T-cell (primary cell): ENCODE measurements around the gene SPATC1L. TPM values are rescaled to one million over a fixed set of nuclear protein-coding genes. Genes with fewer than 3 reads are reported as not detected.

Source experiments
- ATAC-seq, 4 experiments: fragments of 200-7000 bp in 3 of 4; fragments of 150-1000 bp in 1 of 4; cut with Tn5 transposase; replicated peaks in 1 of 4; 1 replicate in 3 of 4; 2 replicates in 1 of 4; pipeline ENCODE4 v1.10.0; 2021; ENCODE audit warnings: moderate library complexity in 3 of 4, mild to moderate bottlenecking in 2 of 4, moderate number of reproducible peaks in 1 of 4
- CTCF ChIA-PET, 2 donors: fragments of 300-600 bp; sonication (Branson Sonifier 250); formaldehyde crosslinking; loops; one replicate each; lab custom pipeline; 2022; ENCODE audit warnings: antibody characterized with exemption in 2 of 2; lab: Charles Lee
- POLR2A ChIA-PET, 2 donors: fragments of 300-600 bp; sonication (Branson Sonifier 250); formaldehyde crosslinking; loops; one replicate each; lab custom pipeline; 2022; ENCODE audit warnings: antibody characterized with exemption in 2 of 2; lab: Charles Lee
- DNase-seq, 35 experiments: peaks; one replicate each; pipeline versions ENCODE4 v3.0.0 to v3.0.0-alpha.2; 2013 to 2023
- H3K27ac ChIP-seq: one replicate; pipeline ENCODE4 v1.5.1; 2013; ENCODE audit warnings: low read length
- H3K27me3 ChIP-seq, 2 experiments: replicated peaks in 1 of 2; 1 replicate in 1 of 2; 2 replicates in 1 of 2; pipeline versions ENCODE4 v1.6.1 to v1.7.0; 2013; ENCODE audit warnings: low read length in 1 of 2, mixed read lengths in 1 of 2; ENCODE audit not compliant: control insufficient read depth in 2 of 2, insufficient read depth in 2 of 2; ENCODE audit errors: extremely low read depth in 1 of 2
- H3K36me3 ChIP-seq, 2 donors: 1 replicate in 1 of 2; 2 replicates in 1 of 2; pipeline versions ENCODE4 v1.6.1 to v1.7.0; 2013; ENCODE audit warnings: low read length in 1 of 2; ENCODE audit not compliant: control insufficient read depth in 2 of 2, insufficient read depth in 1 of 2; ENCODE audit errors: extremely low read depth in 1 of 2
- H3K4me1 ChIP-seq, 2 experiments: 1 replicate in 1 of 2; 2 replicates in 1 of 2; pipeline versions ENCODE4 v1.6.1 to v1.7.0; 2013; ENCODE audit warnings: low read length in 2 of 2, mixed read lengths in 1 of 2; ENCODE audit not compliant: insufficient read depth in 2 of 2, control insufficient read depth in 1 of 2; ENCODE audit errors: extremely low read depth in 1 of 2
- H3K4me3 ChIP-seq, 2 donors: 1 replicate in 1 of 2; 2 replicates in 1 of 2; pipeline versions ENCODE4 v1.5.1 to v1.7.0; 2013; ENCODE audit warnings: mild to moderate bottlenecking in 2 of 2, low read length in 1 of 2, moderate library complexity in 1 of 2; ENCODE audit not compliant: control insufficient read depth in 1 of 2; ENCODE audit errors: extremely low read depth in 1 of 2
- H3K9me3 ChIP-seq: 2 replicates; pipeline ENCODE4 v1.7.0; 2013
- H3K27ac Mint-ChIP-seq, 2 donors: one replicate each; pipeline ENCODE4 v1.8.0; 2020 to 2021; ENCODE audit warnings: mild to moderate bottlenecking in 2 of 2, mixed read lengths in 2 of 2
- H3K27me3 Mint-ChIP-seq, 2 donors: one replicate each; pipeline ENCODE4 v1.8.0; 2021 to 2022; ENCODE audit warnings: mixed read lengths in 2 of 2
- H3K36me3 Mint-ChIP-seq: one replicate; pipeline ENCODE4 v1.8.0; 2021; ENCODE audit warnings: mixed read lengths
- H3K4me1 Mint-ChIP-seq, 3 donors: one replicate each; pipeline ENCODE4 v1.8.0; 2020 to 2022; ENCODE audit warnings: mixed read lengths in 3 of 3, mild to moderate bottlenecking in 1 of 3
- H3K4me3 Mint-ChIP-seq, 3 donors: one replicate each; pipeline ENCODE4 v1.8.0; 2020 to 2022; ENCODE audit warnings: mild to moderate bottlenecking in 3 of 3, mixed read lengths in 3 of 3, moderate library complexity in 3 of 3
- H3K9me3 Mint-ChIP-seq, 3 donors: one replicate each; pipeline ENCODE4 v1.8.0; 2020 to 2022; ENCODE audit warnings: mixed read lengths in 3 of 3
- WGBS: methylation state at CpG from one replicate; pipeline ENCODE4 v1.1.5; 2013; ENCODE audit warnings: missing lambda C conversion rate; ENCODE audit not compliant: insufficient coverage; 5-methylcytosine and 5-hydroxymethylcytosine counted together
- total RNA-seq, 35 experiments: library from RNA in 6 of 35; stranded (reverse) in 6 of 35; fragments of 120-200 nt in 1 of 35; gene quantifications; one replicate each; pipeline versions ENCODE4 v1.2.1 to v1.2.4 and lab custom pipeline; 2013 to 2026

SPATC1L gene
- total RNA-seq, 5 donors from 2014 or later (not counting 1 experiment from before 2014, with no cell fraction given): 1.4 to 22.8 (median 12.5) TPM

DNA sequence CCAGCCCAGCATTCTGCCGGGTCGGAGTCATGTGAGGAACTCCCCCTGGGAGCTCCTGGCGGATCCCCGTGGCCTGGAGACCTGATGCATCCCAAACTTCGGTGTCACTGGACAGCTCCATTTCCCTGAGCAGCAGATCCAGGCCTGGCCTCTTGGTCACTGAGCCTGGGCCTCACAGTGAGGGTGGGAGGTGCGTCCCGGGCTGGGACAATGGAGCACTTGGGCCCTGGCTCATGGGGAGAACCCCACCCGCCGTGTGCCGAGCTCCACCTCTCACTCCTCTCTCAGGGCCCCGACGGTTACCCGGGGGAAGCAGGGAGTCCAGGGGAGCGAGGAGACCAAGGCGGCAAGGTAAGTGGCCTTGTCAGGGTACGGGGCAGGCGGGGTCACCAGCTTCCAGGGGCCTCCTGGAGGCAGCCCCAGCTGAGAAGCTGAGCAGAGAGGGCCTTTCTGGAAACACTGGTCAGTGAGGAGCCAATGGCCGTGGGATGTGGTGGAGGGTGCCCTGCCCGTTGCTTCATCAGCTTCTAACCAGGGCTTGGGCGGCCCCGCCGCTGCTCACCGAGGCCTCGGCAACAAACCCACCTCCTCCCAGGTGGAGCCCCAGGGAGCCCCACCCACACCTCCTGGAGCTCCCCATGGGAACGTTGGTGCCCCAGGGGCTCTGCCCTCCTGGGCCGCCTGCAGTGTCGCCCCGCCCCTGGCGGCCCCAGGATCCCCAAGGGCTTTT lies 66.5 kb downstream of the SPATC1L start:
- H3K27ac Mint-ChIP-seq: no peak overlapping the region
- Histone ChIP-seq H3K4me3 (no peak overlapping the region), H3K9me3 (no peaks in the 10 kb centered on the region), H3K27me3 (peaks cover 0 to 6% of the 10 kb centered on the region in 2 experiments), H3K4me1 (no peaks in the 10 kb centered on the region), H3K36me3 (peaks cover 7 to 8% of the 10 kb centered on the region in 2 donors), H3K27ac (no peak overlapping the region)
- WGBS: 76% methylated on average over 20 of the region's 29 CpGs
- ATAC-seq: no peak
- peaks cover 4% of the 10 kb centered on the region for H3K36me3 Mint-ChIP-seq
- CTCF ChIA-PET: no interaction called here
- no peaks in the 10 kb centered on the region for H3K4me1 Mint-ChIP-seq
- H3K9me3 Mint-ChIP-seq: no peaks in the 10 kb centered on the region
- no peak overlapping the region for H3K4me3 Mint-ChIP-seq
- POLR2A ChIA-PET: no interaction called here
- no peaks in the 10 kb centered on the region for H3K27me3 Mint-ChIP-seq
- DNase-seq: peak in 2 of 35 experiments; percentile 3

DNA sequence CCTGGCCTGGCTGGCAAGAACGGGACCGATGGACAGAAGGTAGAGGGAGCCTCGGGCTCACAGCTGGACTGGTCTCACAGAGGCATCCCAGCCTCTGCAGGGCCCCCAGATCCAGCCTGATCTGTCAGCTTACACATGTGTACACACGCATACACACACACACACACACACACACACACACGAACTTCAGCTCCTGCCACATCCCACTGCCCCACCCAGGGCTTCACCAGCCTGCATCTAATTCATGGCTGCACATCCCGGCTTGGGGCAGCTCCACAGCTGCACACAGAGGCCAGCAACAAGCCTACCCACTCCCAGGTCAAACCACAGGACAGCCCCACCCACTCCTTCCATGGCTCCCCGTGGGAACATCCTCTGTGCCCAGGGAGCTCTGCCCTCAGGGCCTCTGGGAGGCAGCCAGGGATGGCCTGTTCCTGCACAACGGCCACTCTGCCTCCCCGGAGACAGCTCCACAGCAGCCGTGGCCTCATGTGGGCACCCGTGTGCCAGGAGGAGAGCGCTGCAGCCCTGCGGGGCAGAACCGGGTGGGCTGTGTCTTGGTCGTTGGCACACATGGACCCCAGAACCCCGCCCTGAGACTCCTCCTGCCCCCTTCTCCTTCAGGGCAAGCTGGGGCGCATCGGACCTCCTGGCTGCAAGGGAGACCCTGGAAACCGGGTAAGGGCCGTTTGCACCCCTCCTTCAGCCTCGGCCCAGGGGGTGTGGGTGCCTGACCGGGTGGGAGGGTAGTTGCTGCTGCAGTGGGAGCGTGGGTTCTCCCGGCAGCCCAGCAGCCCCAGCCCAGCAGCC lies 67.3 kb downstream of the SPATC1L start:
- ATAC-seq: no peak
- peaks cover 3 to 7% of the 10 kb centered on the region in 2 donors for H3K36me3 ChIP-seq
- CTCF ChIA-PET: no interaction called here

DNA sequence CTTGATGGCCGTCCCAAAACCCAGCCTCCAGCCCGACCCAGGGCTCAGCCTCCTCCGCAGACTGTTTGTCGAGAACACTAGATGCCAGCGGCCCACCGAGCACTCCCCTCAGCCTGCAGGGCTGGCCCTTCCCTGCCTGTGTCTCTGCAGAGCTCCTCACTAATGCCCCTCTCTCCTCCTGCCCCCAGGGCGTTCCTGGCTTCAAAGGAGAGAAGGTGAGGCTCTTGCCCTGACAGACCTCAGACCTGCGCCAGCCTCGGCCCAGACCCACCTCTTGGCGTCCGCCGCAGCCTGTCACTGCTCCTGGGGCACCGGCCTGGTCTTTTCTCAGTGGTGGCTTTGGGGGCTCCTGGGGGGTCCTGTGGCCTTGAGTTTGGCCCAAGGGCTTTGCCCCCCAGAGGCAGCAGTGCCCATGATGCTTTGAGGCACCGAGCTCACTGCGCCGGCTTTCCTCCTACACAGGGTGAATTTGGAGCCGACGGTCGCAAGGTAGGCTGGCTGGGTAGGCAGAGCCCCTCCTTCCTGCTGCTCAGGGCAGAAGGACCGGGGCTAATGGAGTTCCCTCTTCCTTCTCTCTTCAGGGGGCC lies 68.0 kb downstream of the SPATC1L start:
- Histone ChIP-seq H3K27ac (no peak overlapping the region), H3K9me3 (no peaks in the 10 kb centered on the region), H3K4me3 (no peak overlapping the region), H3K27me3 (peaks cover 0 to 6% of the 10 kb centered on the region in 2 experiments), H3K4me1 (no peaks in the 10 kb centered on the region), H3K36me3 (peaks cover 3 to 7% of the 10 kb centered on the region in 2 donors)
- H3K4me3 Mint-ChIP-seq: no peak overlapping the region
- peaks cover 4% of the 10 kb centered on the region for H3K36me3 Mint-ChIP-seq
- no peaks in the 10 kb centered on the region for H3K27me3 Mint-ChIP-seq
- no peaks in the 10 kb centered on the region for H3K4me1 Mint-ChIP-seq
- 92% methylated on average over 15 of the region's 20 CpGs for WGBS
- CTCF ChIA-PET: no interaction called here
- H3K9me3 Mint-ChIP-seq: no peaks in the 10 kb centered on the region
- POLR2A ChIA-PET: no interaction called here
- peak in 1 of 35 experiments; percentile 2 for DNase-seq
- no peak overlapping the region for H3K27ac Mint-ChIP-seq
- ATAC-seq: no peak

More for the DNA sequence above, 67.3 kb downstream of the SPATC1L start:
- no peaks in the 10 kb centered on the region for H3K27me3 Mint-ChIP-seq
- H3K9me3 ChIP-seq: no peaks in the 10 kb centered on the region
- DNase-seq: peak in 2 of 35 experiments; percentile 1 to 2
- no peak overlapping the region for H3K4me3 Mint-ChIP-seq
- no peak overlapping the region for H3K27ac ChIP-seq
- no peak overlapping the region for H3K27ac Mint-ChIP-seq
- H3K9me3 Mint-ChIP-seq: no peaks in the 10 kb centered on the region
- POLR2A ChIA-PET: no interaction called here
- H3K4me1 Mint-ChIP-seq: no peaks in the 10 kb centered on the region
- 78% methylated on average over 15 of the region's 24 CpGs for WGBS
- H3K36me3 Mint-ChIP-seq: peaks cover 4% of the 10 kb centered on the region
- H3K4me3 ChIP-seq: no peak overlapping the region
- H3K27me3 ChIP-seq: peaks cover 0 to 6% of the 10 kb centered on the region in 2 experiments
- H3K4me1 ChIP-seq: no peaks in the 10 kb centered on the region

DNA sequence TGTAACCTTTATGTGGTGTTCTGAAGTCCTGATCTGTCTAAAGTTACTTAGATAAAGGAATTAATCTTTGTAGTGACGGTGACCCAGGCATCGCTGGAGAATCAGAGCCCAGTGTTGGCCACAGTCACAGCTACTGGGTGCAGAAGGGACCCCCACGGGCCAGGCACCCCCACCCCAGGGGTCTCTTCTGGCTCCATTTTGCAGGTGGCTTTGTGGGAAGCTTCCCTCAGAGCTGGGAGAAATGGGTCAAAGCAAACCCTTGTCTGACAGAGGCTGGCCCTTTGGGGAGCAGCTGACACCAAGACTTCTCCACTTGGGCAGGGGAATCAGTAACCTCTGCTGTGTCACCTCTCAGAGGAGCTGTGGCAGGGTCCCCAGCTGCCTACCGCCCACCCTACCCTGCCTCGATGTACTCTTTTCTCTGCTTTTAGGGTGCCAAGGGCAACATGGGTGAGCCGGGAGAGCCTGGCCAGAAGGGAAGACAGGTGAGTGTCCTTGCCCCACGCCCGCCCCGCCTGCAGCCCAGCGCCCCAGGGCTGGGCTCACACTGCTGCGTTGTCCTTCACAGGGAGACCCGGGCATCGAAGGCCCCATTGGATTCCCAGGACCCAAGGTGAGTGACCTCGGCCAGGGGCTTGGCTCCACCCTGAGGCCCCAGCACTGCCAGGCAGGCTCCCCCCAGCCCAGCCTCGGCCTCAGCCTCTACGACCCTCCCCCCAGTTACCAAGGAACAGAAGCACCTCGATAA lies 68.6 kb downstream of the SPATC1L start:
- Histone ChIP-seq H3K4me1 (no peaks in the 10 kb centered on the region), H3K4me3 (no peak overlapping the region), H3K9me3 (no peaks in the 10 kb centered on the region), H3K27me3 (peaks cover 0 to 11% of the 10 kb centered on the region in 2 experiments), H3K27ac (no peak overlapping the region), H3K36me3 (peaks cover 3 to 7% of the 10 kb centered on the region in 2 donors)
- H3K27me3 Mint-ChIP-seq: no peaks in the 10 kb centered on the region
- ChIA-PET CTCF (interaction anchor here in 1 of 2 donors (0.6 kb wide), 1 partner anchor 8 kb away, joined by 3 read pairs; no protein-coding TSS in a partner anchor), POLR2A (no interaction called here)
- no peak for ATAC-seq
- H3K9me3 Mint-ChIP-seq: no peaks in the 10 kb centered on the region
- peak in 2 of 35 experiments; percentile 0 to 4 for DNase-seq
- H3K27ac Mint-ChIP-seq: no peak overlapping the region
- no peak overlapping the region for H3K4me3 Mint-ChIP-seq
- peaks cover 4% of the 10 kb centered on the region for H3K36me3 Mint-ChIP-seq
- no peaks in the 10 kb centered on the region for H3K4me1 Mint-ChIP-seq
- 89% methylated on average over 14 of the region's 17 CpGs for WGBS

- ChIA-PET CTCF (no interaction called here), POLR2A (no interaction called here)
- peaks cover 3 to 7% of the 10 kb centered on the region in 2 donors for H3K36me3 ChIP-seq
- no peak overlapping the region for H3K27ac ChIP-seq
- H3K9me3 Mint-ChIP-seq: no peaks in the 10 kb centered on the region
- WGBS: 58% methylated on average over 2 of the region's 4 CpGs
- H3K4me3 Mint-ChIP-seq: no peak overlapping the region
- no peak overlapping the region for H3K4me3 ChIP-seq
- H3K27me3 ChIP-seq: peaks cover 0 to 11% of the 10 kb centered on the region in 2 experiments
- H3K27me3 Mint-ChIP-seq: no peaks in the 10 kb centered on the region
- DNase-seq (peak in 1 of 35 experiments; percentile 2), ATAC-seq (no peak)
- no peaks in the 10 kb centered on the region for H3K9me3 ChIP-seq
- no peak overlapping the region for H3K27ac Mint-ChIP-seq
- H3K4me1 Mint-ChIP-seq: no peaks in the 10 kb centered on the region
- peaks cover 4% of the 10 kb centered on the region for H3K36me3 Mint-ChIP-seq
- no peaks in the 10 kb centered on the region for H3K4me1 ChIP-seq
Observed at GRCh38 chr21:46114963-46115362, 69.3 kb downstream of the SPATC1L start.
